MG63 (cell line): ENCODE measurements around the gene LIMK2. TPM values are rescaled to one million over a fixed set of nuclear protein-coding genes. Genes with fewer than 3 reads are reported as not detected.

Experiments
- DNase-seq: peaks from one replicate; pipeline ENCODE4 v3.0.0-alpha.2; 2020
- H3K27me3 ChIP-seq: fragments of 250-450 bp; sonication (Bioruptor Pico); 2 replicates; pipeline ENCODE4 v1.5.1; 2020; ENCODE audit warnings: mild to moderate bottlenecking, moderate library complexity
- H3K36me3 ChIP-seq: fragments of 250-450 bp; sonication (Bioruptor Pico); 2 replicates; pipeline ENCODE4 v1.5.1; 2020; ENCODE audit warnings: mild to moderate bottlenecking, moderate library complexity
- H3K4me3 ChIP-seq: fragments of 250-450 bp; sonication (Bioruptor Pico); 2 replicates; pipeline ENCODE4 v1.5.1; 2020; ENCODE audit warnings: mild to moderate bottlenecking, moderate library complexity
- H3K9me3 ChIP-seq: fragments of 250-450 bp; sonication (Bioruptor Pico); 2 replicates; pipeline ENCODE4 v1.5.1; 2020; ENCODE audit warnings: mild to moderate bottlenecking, moderate library complexity
- total RNA-seq: library from RNA; depleted of rRNA; stranded (reverse); fragments of >200 nt; shearing (Covaris generic); gene quantifications from 2 replicates; pipeline ENCODE4 v1.2.3, GENCODE V29; 2014; ENCODE audit warnings: low replicate concordance

LIMK2 gene
- total RNA-seq, 1 experiment from 2014 or later: 7.9 TPM

- DNase-seq: no peak
- Histone ChIP-seq H3K9me3 (no peaks in the 10 kb centered on the region), H3K4me3 (no peak overlapping the region), H3K36me3 (peaks cover 20% of the 10 kb centered on the region), H3K27me3 (no peaks in the 10 kb centered on the region)
Observed at GRCh38 chr22:31275576-31275975, 63.5 kb downstream of the LIMK2 start.

DNA sequence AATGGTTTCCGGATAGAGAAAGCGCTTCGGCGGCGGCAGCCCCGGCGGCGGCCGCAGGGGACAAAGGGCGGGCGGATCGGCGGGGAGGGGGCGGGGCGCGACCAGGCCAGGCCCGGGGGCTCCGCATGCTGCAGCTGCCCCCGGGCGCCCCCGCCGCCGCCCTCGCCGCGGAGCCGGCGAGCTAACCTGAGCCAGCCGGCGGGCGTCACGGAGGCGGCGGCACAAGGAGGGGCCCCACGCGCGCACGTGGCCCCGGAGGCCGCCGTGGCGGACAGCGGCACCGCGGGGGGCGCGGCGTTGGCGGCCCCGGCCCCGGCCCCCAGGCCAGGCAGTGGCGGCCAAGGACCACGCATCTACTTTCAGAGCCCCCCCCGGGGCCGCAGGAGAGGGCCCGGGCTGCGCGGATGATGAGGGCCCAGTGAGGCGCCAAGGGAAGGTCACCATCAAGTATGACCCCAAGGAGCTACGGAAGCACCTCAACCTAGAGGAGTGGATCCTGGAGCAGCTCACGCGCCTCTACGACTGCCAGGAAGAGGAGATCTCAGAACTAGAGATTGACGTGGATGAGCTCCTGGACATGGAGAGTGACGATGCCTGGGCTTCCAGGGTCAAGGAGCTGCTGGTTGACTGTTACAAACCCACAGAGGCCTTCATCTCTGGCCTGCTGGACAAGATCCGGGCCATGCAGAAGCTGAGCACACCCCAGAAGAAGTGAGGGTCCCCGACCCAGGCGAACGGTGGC lies 64.5 kb downstream of the LIMK2 start:
- Histone ChIP-seq H3K4me3 (no peak overlapping the region), H3K36me3 (peaks cover 20% of the 10 kb centered on the region), H3K9me3 (no peaks in the 10 kb centered on the region), H3K27me3 (no peaks in the 10 kb centered on the region)
- no peak for DNase-seq

DNA sequence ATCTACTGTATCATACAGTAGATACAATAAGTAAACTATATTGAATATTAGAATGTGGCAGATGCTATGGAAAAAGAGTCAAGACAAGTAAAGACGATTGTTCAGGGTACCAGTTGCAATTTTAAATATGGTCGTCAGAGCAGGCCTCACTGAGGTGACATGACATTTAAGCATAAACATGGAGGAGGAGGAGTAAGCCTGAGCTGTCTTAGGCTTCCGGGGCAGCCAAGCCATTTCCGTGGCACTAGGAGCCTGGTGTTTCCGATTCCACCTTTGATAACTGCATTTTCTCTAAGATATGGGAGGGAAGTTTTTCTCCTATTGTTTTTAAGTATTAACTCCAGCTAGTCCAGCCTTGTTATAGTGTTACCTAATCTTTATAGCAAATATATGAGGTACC lies 65.6 kb downstream of the LIMK2 start:
- no peak for DNase-seq
- Histone ChIP-seq H3K27me3 (no peaks in the 10 kb centered on the region), H3K4me3 (no peak overlapping the region), H3K9me3 (no peaks in the 10 kb centered on the region), H3K36me3 (peaks cover 16% of the 10 kb centered on the region)

DNA sequence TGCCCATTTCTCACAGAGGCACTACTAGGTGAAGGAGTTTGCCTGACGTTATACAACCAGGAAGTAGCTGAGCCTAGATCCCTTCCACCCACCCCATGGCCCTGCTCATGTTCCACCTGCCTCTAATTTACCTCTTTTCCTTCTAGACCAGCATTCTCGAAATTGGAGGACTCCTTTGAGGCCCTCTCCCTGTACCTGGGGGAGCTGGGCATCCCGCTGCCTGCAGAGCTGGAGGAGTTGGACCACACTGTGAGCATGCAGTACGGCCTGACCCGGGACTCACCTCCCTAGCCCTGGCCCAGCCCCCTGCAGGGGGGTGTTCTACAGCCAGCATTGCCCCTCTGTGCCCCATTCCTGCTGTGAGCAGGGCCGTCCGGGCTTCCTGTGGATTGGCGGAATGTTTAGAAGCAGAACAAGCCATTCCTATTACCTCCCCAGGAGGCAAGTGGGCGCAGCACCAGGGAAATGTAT lies 66.1 kb downstream of the LIMK2 start:
- Histone ChIP-seq H3K36me3 (peaks cover 11% of the 10 kb centered on the region), H3K9me3 (no peaks in the 10 kb centered on the region)

DNA sequence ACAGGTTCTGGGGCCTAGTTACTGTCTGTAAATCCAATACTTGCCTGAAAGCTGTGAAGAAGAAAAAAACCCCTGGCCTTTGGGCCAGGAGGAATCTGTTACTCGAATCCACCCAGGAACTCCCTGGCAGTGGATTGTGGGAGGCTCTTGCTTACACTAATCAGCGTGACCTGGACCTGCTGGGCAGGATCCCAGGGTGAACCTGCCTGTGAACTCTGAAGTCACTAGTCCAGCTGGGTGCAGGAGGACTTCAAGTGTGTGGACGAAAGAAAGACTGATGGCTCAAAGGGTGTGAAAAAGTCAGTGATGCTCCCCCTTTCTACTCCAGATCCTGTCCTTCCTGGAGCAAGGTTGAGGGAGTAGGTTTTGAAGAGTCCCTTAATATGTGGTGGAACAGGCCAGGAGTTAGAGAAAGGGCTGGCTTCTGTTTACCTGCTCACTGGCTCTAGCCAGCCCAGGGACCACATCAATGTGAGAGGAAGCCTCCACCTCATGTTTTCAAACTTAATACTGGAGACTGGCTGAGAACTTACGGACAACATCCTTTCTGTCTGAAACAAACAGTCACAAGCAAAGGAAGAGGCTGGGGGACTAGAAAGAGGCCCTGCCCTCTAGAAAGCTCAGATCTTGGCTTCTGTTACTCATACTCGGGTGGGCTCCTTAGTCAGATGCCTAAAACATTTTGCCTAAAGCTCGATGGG lies 66.7 kb downstream of the LIMK2 start:
- Histone ChIP-seq H3K27me3 (no peaks in the 10 kb centered on the region), H3K9me3 (no peaks in the 10 kb centered on the region), H3K36me3 (peaks cover 7% of the 10 kb centered on the region; the same call in 1 of the 2 replicates), H3K4me3 (no peak overlapping the region)
- DNase-seq: no peak

More for the DNA sequence above, 66.1 kb downstream of the LIMK2 start:
- no peak for DNase-seq
- H3K27me3 ChIP-seq: no peaks in the 10 kb centered on the region
- no peak overlapping the region for H3K4me3 ChIP-seq

DNA sequence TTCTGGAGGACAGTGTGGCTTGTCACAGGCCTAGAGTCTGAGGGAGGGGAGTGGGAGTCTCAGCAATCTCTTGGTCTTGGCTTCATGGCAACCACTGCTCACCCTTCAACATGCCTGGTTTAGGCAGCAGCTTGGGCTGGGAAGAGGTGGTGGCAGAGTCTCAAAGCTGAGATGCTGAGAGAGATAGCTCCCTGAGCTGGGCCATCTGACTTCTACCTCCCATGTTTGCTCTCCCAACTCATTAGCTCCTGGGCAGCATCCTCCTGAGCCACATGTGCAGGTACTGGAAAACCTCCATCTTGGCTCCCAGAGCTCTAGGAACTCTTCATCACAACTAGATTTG lies 67.2 kb downstream of the LIMK2 start:
- Histone ChIP-seq H3K4me3 (no peak overlapping the region), H3K27me3 (no peaks in the 10 kb centered on the region), H3K36me3 (peaks cover 6% of the 10 kb centered on the region; the same call in 1 of the 2 replicates), H3K9me3 (no peaks in the 10 kb centered on the region)
- no peak for DNase-seq

DNA sequence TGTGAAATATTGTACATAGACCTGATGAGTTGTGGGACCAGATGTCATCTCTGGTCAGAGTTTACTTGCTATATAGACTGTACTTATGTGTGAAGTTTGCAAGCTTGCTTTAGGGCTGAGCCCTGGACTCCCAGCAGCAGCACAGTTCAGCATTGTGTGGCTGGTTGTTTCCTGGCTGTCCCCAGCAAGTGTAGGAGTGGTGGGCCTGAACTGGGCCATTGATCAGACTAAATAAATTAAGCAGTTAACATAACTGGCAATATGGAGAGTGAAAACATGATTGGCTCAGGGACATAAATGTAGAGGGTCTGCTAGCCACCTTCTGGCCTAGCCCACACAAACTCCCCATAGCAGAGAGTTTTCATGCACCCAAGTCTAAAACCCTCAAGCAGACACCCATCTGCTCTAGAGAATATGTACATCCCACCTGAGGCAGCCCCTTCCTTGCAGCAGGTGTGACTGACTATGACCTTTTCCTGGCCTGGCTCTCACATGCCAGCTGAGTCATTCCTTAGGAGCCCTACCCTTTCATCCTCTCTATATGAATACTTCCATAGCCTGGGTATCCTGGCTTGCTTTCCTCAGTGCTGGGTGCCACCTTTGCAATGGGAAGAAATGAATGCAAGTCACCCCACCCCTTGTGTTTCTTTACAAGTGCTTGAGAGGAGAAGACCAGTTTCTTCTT lies 67.9 kb downstream of the LIMK2 start:
- H3K9me3 ChIP-seq: no peaks in the 10 kb centered on the region
- DNase-seq: no peak
- H3K36me3 ChIP-seq: peaks cover 5% of the 10 kb centered on the region; the same call in 1 of the 2 replicates
- H3K4me3 ChIP-seq: no peak overlapping the region
- H3K27me3 ChIP-seq: no peaks in the 10 kb centered on the region

- Histone ChIP-seq H3K36me3 (no peaks in the 10 kb centered on the region), H3K4me3 (no peak overlapping the region), H3K9me3 (no peaks in the 10 kb centered on the region), H3K27me3 (no peaks in the 10 kb centered on the region)
- no peak for DNase-seq
Observed at GRCh38 chr22:31281733-31282132, 69.6 kb downstream of the LIMK2 start.

DNA sequence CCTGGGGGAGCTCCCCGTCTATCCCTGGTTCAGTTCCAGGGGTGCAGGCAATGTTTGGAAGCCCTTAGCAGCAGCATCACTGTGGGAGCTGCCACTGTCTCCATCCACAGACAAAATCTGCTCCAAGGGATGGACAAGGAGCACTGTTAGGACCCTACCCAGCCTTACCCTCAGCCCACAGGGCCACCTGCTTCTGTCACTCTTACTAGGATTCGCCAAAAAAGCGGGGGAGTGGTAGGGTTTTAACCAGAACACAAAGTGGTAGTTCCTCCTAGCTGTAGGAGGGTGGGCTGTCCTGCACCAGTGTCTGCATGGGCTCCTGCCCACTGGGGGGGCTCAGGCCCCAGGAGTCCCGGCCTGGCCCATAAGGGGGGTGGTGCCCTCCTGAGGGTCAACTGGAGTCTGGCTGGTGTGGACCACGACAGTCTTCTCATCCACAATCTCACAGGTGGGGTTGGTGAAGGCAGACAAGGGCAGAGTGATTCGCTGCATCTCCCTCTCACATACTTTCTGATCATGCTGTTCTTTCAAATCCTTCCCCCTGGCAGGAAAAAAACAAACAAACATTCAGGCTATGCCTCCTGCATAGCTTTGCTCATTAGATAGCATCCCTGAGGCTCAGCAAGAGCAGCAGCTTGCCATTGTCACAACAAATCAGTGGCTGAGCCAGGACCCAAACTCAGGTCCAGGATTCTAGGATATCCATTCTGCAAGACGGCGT lies 70.8 kb downstream of the LIMK2 start:
- no peaks in the 10 kb centered on the region for H3K27me3 ChIP-seq
- no peaks in the 10 kb centered on the region for H3K36me3 ChIP-seq
- no peak for DNase-seq

DNA sequence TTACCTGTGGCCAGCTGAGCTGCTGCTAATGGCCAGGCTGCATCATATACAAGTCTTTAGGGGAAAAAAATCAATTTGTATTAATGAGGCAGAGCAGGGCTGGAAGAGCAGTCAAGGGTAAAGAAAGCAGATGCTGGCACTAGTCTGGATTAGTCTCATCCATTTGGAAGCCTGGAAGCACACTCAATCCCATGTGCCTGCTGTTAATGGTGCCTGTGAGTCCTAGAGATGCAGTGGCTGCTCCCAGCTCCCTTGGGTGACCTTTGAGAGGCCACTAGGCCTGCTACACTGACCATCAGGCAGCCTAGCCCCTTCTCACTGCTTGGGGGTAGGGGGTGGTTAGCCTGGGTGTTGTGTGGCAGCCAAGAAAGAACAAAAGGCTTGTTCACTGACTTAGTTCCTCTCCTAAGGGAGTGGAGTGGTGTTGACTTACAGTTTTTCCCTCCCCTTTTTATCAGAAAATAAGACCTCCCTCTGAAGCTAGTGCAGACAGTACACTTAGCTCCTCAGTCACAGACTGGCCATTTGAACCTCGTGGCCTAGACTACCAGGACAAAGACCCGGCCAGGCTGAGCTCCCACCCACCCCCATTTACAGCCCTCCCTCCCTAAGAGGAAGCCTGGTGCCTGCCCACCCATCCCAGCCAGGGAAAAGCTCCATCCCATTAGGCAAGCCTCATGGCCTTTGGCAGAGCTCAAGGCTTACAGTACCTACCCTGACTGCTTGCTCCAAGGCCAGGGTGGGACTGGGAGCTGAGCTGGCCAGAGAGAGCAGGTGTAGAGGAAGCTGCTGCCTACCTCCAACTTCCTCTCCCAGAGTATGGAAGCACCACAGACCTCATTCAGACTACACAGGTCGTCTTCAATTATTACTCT lies 72.4 kb downstream of the LIMK2 start:
- no peak for DNase-seq
- Histone ChIP-seq H3K36me3 (no peaks in the 10 kb centered on the region), H3K27me3 (no peaks in the 10 kb centered on the region), H3K4me3 (no peak overlapping the region), H3K9me3 (no peaks in the 10 kb centered on the region)

More for the DNA sequence above, 70.8 kb downstream of the LIMK2 start:
- Histone ChIP-seq H3K4me3 (no peak overlapping the region), H3K9me3 (no peaks in the 10 kb centered on the region)

- no peaks in the 10 kb centered on the region for H3K27me3 ChIP-seq
- DNase-seq: no peak
- no peaks in the 10 kb centered on the region for H3K9me3 ChIP-seq
- H3K4me3 ChIP-seq: no peak overlapping the region
- no peaks in the 10 kb centered on the region for H3K36me3 ChIP-seq
Observed at GRCh38 chr22:31286360-31287255, 74.5 kb downstream of the LIMK2 start.

- Histone ChIP-seq H3K9me3 (no peaks in the 10 kb centered on the region), H3K4me3 (no peak overlapping the region), H3K27me3 (no peaks in the 10 kb centered on the region), H3K36me3 (no peaks in the 10 kb centered on the region)
- no peak for DNase-seq
Observed at GRCh38 chr22:31287818-31288495, 75.9 kb downstream of the LIMK2 start.

GRCh38 chr22:31288496-31289240 lies 76.6 kb downstream of the LIMK2 start:
- no peaks in the 10 kb centered on the region for H3K27me3 ChIP-seq
- H3K9me3 ChIP-seq: no peaks in the 10 kb centered on the region
- H3K4me3 ChIP-seq: no peak overlapping the region
- no peaks in the 10 kb centered on the region for H3K36me3 ChIP-seq
- DNase-seq: no peak

DNA sequence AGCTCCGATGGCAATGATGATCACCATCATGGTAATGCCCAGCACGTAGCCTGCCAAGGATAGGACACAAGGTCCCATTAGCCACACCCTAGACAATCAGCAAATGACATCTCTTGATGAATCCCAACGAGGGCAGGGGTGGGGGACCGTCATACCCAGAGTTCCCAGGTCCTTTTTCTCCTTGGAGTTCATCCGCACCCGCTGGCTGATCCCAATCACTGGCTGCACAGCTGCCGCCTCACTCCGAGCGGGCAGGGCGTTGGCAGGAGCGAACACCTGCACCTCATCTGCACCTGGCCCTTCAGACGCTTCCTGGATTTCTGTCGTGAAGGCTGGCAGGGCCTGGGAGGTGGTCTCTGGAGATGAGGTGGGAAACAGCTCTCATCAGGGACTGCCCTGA lies 77.2 kb downstream of the LIMK2 start:
- H3K27me3 ChIP-seq: no peaks in the 10 kb centered on the region
- no peak overlapping the region for H3K4me3 ChIP-seq
- no peaks in the 10 kb centered on the region for H3K36me3 ChIP-seq
- DNase-seq: no peak
- H3K9me3 ChIP-seq: no peaks in the 10 kb centered on the region
